GM19328 (cell line): Measurements from ENCODE around the gene ARHGAP32.
"Not testable (repeated sequence)": the region's sequence is repeated elsewhere in the genome, so short reads cannot be mapped to it uniquely, and the experiment has no call there.

ENCODE experiments used
- ATAC-seq: cut with Tn5 transposase; IDR thresholded peaks from one replicate; pipeline ENCODE4 v1.9.1; 2021; ENCODE audit warnings: mild to moderate bottlenecking, moderate library complexity; ENCODE audit not compliant: unreplicated experiment

Gene ARHGAP32

DNA sequence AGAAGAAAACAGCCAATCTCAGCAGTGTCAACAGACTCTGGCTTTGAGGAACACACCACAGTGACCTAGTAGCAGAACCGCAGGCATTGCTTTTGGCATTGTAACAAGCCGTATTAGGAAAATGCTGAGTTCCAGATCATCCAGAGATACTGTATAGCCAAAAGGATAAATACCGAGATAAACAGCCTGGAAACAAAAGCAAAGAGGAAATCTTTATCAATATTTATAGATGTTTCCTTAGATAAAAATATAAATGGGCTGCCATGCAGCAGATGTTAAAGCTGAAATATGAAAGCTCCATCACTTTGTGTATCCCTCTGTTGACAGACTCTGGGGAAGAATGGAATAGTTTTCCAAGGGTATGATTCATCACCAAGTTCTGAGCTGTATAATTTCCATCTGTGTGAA, 150.5 kb downstream of the ARHGAP32 start:
- no peak for ATAC-seq

DNA sequence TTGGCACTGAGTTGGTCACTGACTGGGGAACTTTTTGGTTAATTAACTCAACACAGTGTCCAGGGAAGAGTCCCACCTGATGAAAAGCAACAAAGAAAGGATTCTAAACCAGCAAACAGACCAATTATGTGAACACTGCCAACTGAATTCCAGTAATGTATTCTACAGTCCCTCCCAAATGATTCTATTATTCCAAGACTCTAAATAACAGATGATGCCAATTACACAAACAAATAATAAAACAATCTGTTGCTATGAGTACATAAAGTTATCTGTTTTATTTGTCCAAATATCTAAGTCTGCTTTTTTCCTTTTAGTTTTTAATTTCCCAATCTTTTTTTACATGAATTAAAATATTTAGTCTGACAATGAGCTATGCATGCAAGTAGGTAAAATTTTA, 151.2 kb downstream of the ARHGAP32 start:
- no peak for ATAC-seq

DNA sequence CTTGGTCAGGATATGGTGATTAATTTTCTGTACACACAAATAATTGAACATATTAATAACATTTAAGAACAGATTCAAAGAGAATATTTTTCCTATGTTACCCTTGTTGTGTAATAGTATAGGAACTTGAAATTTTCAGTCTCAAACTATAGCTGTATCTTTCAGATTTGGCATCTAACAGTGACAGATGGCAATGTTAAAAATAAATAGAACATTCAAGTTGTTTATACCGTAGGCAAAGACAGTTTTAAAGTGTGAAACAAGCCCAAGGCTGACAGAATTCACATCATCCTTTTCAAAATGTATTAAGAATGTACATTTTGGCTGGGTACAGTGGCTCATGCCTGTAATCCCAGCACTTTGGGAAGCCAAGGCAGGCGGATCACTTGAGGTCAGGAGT, 156.9 kb downstream of the ARHGAP32 start:
- ATAC-seq: no peak

DNA sequence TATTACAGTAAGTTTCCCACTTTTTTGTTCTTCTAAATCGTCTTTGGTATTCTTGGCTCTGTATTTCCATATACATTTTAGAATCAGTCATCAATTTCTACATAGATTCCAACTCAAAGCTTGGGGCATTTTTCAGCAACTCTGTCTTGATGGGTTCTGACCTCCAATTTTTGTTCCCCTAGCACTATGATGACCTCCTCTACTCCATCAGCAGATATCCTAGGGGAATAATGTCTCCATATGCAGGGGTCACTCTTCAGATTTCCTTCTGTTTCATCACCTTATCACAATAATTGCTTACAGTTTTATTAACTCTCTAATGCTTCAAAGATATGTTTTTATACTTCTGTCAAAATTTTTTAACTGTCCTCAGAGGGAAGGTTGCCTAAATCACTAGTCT, 158.1 kb downstream of the ARHGAP32 start:
- no peak for ATAC-seq

DNA sequence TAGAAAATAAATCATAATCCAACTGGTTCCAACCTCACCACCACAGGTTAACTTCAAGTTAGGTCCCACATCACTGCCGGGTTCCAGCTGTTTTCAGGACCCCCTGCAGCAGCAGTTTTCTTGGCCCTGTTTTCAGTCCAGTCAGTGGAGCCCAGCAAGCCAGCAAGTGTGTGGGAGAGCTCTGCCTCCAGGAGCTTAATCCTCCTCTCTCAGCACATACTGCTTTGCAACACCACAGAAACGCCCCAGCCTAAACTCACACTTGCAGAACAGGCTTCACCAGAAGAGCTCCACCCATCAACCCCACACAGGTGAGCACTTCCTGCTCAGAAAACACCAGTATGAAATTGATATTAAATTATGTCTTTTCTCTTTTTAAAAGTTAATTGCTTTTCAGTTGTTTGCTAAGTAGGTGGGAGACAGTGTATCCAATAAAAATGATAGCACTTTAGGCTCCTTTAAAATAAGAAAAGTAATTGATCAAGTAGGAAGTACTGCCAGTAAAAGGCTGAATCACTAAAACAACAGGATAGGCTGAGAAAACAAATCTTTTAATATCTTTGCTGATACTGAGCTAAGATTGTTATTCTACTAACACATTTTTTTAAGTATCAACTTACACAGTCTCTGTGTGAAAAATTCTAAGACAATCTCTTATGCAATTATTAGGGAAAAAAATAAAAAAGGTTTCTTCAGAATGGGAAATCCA, 168.0 kb downstream of the ARHGAP32 start:
- no peak for ATAC-seq

DNA sequence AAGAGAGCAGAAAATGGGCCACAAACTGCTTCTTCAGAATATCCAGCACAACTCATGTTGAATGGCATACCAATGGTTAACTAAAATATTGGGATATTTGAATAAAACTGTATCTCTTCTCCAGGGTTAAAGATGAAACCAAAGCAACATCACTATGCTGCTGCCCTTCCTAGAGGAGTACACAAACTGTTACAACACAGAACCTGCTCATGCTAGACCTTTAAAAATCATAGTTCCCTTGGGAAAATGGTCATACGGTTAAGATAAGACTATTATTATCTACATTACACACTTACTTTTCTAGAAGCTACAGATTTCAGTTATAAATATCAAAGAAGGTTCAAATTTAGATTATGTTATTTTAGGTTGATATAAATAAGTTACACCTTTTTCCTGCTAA, 170.8 kb downstream of the ARHGAP32 start:
- ATAC-seq: no peak

DNA sequence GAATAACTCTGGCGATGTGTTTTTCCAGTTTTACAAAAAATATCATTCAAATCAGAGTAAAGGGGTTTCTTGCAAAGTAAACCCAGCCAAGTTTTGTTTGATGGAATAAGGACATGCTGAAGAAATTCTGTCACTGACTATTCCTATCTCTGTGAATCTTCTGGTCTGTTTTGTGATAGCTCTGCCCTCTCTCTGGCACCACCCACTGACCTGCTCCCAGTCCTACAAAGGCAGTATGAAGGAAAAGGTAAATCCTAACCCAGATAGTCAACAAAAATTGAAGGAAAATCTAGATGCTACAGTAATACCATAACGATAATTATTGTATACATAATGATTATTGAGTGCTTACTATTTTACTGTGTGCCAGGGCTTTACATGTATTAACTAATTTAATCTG, 173.1 kb downstream of the ARHGAP32 start:
- ATAC-seq: no peak

DNA sequence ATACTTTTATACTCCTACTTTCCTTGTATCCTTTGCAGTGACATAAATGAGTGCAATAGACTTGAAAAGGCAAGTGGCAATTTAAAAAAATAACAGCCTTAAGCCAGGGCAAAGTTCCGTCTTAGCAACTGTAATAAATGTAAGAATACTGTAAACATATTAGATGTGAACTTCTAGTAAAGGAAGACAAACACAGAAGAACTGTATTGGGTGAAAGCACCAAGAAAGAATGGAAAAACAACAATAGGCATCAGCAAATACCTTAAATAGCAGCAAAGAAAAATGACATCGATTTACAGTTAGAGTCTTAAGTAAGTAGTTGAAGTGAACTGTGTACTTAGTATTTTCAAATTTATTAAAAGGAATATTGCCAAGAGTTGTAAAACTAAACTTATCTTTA, 174.0 kb downstream of the ARHGAP32 start:
- ATAC-seq: no peak

DNA sequence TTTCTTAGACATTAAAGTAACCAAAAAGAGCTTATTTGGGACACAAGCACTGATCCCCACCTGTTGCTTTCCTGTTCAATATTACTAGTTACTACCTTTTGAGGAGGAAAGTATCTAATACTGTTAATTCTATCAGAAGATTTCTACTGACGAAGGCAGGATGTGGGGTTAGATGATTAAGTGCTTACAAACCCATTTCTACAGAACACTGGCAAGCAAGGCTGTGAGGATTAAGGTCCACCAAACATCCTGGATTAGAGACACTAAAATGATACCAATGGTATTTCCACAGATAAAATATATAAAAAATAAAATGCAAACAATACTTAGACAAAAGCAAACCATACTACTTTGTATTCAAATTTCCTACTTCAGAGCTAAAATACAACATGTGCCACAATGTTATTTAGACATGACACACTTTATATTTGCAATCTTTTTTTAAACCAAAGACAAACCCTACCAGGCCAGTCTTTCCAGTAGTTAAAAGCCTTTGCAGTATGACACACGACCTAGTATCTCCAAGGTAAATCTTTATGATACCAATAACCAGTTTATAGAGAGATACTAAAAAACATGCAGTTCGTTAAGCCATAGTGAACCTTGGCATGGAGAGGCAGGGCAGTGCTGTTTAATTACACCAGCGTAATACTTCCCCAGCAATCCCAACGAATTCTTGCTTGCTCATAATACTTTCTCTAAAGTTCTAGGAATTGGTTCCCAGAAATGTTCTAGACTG, 178.2 kb downstream of the ARHGAP32 start:
- ATAC-seq: no peak

DNA sequence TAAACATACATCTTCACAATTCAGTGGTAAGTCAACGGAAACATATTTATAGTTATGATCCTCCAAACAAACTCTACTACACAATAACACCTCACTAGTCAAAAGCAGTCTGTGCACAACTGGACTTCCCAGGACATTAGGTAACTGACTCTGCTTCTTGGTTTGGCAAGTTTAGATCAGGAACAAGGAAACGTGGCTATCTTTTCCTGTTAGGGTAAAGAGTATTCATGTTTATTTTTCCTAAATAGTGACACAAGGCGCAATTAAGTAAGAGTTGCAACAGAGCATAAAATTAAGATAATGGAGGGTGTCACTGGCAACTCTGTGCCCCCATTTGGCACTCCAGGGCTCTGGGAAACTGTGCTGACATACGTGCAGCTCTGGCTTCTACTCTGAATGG, 179.2 kb downstream of the ARHGAP32 start:
- ATAC-seq: no peak

DNA sequence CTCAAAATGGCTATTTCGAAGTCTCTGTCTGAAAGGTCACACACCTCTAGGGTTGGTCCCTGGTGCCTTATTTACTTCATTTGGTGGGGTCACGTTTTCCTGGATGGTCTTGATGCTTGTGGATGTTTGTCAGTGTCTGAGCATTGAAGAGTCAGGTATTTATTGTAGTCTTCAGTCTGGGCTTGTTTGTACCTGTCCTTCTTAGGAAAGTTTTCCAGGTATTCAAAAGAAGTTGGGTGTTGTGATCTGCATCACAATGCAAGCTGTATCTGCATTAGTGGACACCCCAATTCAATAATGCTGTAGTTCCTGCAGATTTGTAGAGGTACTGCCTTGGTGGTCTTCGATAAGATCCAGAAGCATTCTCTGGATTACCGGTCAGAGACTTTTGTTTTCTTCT, 186.0 kb downstream of the ARHGAP32 start:
- no peak for ATAC-seq

DNA sequence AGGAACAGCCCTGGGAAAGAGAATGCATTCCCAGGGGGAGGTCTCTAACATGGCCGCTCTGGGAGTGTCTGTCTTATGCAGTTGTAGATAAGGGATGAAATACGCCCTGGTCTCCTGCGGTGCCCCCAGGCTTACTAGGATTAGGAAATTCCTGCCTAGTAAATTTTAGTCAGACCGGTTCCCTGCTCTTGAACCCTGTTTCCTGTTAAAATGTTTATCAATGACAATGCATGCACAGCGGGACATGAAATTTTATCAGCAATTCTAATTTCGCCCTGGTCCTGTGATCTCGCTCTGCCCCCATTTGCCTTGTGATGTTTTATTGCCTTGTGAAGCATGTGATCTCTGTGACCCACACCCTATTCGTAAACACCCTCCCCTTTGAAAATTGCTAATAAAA, 193.0 kb downstream of the ARHGAP32 start:
- not testable (repeated sequence) for ATAC-seq

DNA sequence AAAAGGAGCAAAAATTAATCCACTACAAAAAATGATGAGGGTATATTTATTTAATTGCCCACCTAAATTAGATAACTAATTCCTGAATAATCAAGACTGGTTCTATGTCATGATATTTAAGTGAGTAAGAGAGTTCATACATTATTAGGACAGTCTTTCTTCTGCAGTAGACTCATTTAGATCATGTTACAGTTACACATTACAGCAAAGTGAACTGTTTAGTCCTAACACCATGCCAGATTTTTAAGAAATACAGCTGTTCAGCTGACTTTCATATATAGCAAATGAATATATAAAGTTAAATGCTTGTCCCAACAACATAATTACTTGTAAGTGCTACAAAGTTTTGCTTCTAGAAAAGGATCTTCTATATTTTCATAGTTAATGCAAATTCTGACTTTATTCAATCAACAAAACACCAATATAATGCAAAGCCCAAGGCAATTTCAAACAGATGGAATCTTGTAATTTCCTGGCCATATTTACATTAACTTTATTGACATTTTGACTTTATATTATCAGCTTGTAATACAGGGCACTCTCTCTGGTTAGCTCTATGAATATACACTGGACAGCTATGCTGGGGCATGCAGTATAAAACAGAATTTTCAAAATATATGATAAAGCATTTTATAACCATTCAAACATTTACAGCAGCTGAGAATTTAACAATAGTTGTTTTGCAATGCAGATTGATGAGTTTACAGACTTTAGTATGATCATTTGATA, 203.7 kb downstream of the ARHGAP32 start:
- no peak for ATAC-seq

DNA sequence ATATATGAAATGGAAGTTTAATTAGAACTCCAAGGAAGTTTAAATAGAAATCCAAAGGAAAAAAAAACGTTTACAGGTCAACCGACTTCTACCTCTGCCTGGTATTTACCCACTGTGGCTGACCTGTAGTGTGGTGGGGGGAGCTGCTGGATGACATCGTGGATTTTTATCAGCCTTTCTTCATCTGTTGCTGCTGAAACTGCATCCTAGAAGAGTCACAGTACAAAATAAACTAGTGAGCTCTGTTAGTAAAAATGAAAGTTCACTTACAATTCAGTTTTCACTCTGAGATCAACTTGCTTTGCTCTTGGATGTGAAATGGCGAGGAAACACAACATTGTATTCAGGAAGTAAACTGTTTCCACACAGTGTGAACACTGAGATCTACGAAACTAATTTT, 206.2 kb downstream of the ARHGAP32 start:
- no peak for ATAC-seq

DNA sequence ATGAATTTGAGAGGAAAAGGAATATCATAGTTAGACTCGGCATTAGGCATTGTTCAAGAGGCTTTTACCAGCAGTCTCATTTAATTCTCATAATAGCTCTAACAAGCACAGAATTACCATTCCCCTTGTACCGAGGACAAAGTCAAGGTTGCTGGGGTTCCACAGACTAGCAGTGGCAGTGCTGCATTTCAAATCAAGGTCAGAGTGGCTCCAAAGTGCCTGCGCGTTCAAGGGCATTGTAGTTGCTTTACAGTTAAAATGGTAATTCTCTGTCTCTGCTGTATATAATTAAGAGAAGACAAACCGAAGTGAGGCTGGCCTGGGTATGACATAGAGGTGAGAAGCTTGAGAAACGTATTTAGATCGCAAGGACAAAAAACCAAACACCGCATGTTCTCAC, 209.1 kb downstream of the ARHGAP32 start:
- ATAC-seq: no peak

DNA sequence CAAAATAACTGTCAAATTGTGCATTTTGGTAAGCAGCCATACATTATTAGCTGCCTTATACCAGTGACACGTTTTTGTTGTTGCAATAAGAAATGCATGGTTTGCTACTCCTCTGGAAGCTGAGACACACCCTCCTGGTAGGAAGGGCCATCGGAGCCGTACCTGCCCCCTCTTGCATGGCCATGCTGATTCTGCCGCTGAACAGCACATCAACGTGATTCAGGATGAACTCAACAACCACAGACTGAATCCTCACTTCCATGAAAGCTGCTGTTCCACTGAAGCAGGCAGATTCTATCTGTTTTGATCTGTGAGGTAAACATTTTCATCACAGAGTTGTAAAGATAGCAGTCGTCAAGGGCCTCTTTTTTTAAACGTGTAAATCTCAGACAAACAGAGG, 210.9 kb downstream of the ARHGAP32 start:
- ATAC-seq: no peak

DNA sequence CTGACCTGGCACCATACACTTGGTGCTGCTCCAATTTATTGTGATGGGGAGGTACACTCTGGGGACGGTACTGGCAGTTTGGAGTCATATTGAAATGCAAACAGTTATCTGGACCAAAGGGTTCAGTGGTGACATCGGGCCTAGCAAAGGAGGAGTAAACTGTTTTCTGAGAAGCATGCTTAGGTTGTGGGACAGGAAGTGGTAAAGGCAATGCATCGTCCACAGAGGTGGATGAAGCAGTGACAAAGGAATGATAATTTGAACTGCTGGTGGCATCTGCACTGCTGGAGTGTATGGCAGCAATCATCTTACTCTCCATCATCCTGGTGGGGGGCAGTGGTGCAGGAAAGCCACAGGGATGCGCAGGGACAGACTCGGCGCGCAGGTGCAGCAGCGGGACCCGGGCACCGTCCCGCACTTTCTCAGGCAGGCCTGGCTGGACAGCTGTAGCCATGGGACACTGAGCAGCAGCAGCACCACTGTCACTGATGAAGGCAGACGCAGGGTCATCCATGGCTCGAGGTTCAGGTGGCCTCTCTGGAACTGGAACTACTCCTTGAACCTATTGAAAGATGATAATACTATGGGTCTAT, 221.4 kb downstream of the ARHGAP32 start:
- no peak for ATAC-seq

DNA sequence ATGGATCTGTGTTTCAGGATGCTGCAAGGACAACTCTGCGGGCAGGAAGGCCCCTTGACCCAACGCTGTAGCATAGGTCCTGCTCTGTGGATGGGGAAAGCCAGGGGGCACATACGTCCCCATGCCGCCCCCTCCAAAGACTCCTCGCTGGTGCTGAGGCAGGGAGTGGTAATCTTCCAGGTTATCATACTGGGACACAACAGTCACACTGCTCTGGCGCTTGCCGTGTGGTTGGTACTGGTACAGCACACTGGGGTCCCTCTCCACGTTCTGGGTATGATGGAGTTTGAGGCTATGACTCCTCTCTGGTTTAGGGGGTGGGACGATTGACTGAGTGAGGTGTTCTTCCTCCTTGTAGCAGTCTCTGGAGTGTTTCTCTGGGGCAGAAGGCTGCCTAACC, 223.2 kb downstream of the ARHGAP32 start:
- ATAC-seq: no peak

DNA sequence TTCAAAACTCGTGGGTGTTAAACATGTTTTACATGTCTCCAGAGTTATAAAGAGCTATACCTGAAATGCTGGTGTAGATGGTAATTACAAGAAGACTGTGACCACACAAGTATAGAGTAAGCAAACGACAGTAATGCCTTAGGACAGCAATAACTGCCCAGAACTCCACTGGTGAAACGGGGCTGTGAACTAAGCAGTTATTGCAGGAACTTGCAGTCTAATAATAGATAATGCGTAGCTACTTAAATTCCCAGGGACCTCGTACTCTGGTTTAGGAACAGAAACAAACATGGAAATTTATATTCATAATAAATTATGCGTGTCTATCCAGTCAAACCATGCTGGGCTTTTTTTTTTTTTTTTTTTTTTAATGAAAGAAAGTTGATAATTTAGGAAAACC, 224.5 kb downstream of the ARHGAP32 start:
- no peak for ATAC-seq

DNA sequence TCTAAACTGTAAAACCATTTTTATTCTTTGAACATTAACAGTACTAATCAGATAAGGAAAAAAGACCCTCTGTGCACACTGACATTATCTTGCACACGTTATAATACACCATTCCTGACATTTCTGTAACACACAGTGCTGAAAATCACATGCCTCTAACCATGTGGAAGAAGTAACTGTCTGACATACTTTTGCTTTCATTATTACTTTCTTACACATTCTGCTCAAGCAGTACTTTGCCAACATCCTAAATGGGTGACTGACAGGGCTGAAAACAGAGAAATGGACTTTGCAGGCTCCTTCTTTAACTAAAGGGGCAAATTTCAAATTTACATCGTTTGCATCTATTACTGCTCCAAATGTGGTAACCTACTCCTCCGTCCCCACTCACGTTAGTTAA, 226.6 kb downstream of the ARHGAP32 start:
- ATAC-seq: peak; percentile 98

DNA sequence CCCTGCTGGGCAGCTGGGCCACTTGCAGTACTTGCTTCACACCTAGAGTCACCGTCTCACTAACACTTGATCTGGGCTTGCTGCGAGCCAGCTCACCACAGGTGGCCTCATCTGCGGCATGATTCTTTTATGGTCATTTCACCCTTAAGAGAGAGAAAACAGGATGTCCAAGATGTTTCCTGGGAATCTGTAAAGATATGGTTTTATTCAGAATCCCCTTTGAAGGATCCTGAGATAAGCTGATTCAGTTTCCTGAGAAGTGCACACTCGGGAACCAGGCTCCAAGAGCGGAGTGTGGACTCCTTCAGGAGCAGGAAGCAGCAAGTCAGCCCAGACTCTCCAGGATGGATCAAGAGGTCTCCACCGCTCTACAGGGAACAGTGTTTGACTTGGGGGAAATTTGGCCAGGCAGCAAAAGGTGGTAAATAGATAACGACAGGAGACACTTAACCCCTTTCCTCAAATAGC, 227.6 kb downstream of the ARHGAP32 start:
- ATAC-seq: no peak
